ENCODE results near the gene HBG2. TPM values are rescaled to one million over a fixed set of nuclear protein-coding genes. Genes with fewer than 3 reads are reported as not detected.

The HBG2 gene
- total and polyA plus RNA-seq, 2 of the 8 experiments (the other 6 are each of a cell fraction or from before 2014, with no cell fraction given) = 0.23 TPM; not detected in 1

- Histone ChIP-seq H3K4me1 (replicated peaks in 1 of 4; ENCODE audit: control insufficient read depth in 3 of 4, insufficient read depth in 4 of 4, low read length in 3 of 4) (no peaks in the 10 kb centered on the region), H4K91ac (replicated peaks; ENCODE audit: insufficient read length, low read length) (no peak overlapping the region), H3K4me2 (ENCODE audit: insufficient read depth in 1 of 2, low read depth in 2 of 2, low read length in 2 of 2) (no peak overlapping the region), H3K27ac (ENCODE audit: low read depth, low read length) (no peak overlapping the region), H3K9me3 (ENCODE audit: insufficient read depth in 2 of 2, low read depth in 1 of 2, low read length in 1 of 2) (no peaks in the 10 kb centered on the region), H2BK5ac (ENCODE audit: low read depth, low read length) (no peak overlapping the region), H3K23ac (ENCODE audit: insufficient read length) (no peak overlapping the region), H4K20me1 (replicated peaks in 1 of 2; ENCODE audit: control insufficient read depth in 1 of 2, insufficient read depth in 2 of 2, low read length in 2 of 2) (no peaks in the 10 kb centered on the region), H3K9ac (replicated peaks in 1 of 4; ENCODE audit: extremely low read depth in 1 of 4, low read depth in 3 of 4, low read length in 3 of 4) (no peak overlapping the region), H4K5ac (ENCODE audit: insufficient read length, low read depth, low read length) (no peak overlapping the region), H3K14ac (ENCODE audit: insufficient read length) (no peak overlapping the region), H2AFZ (ENCODE audit: low read length) (peak overlapping the region; percentile 92; the same call in 1 of the 2 replicates), H3K79me2 (ENCODE audit: control insufficient read depth in 1 of 2, insufficient read depth in 2 of 2, low read length in 2 of 2) (no peaks in the 10 kb centered on the region), H3K56ac (replicated peaks; ENCODE audit: insufficient read length, low read depth, low read length) (no peak overlapping the region), H2BK15ac (ENCODE audit: low read length) (no peak overlapping the region), H3K27me3 (replicated peaks in 1 of 4; ENCODE audit: control insufficient read depth in 3 of 4, extremely low read depth in 1 of 4, insufficient read depth in 3 of 4, low read length in 3 of 4) (no peaks in the 10 kb centered on the region), H4K8ac (ENCODE audit: extremely low read depth, insufficient read depth, low read length) (no peak overlapping the region; the same call in 1 of the 2 replicates), H3K18ac (ENCODE audit: extremely low read depth, low read length) (no peak overlapping the region), H3K79me1 (ENCODE audit: low read depth, low read length) (no peaks in the 10 kb centered on the region), H3K36me3 (ENCODE audit: control insufficient read depth in 2 of 4, insufficient read depth in 4 of 4, low read length in 3 of 4) (no peaks in the 10 kb centered on the region), H2AK5ac (ENCODE audit: low read depth, low read length) (no peak overlapping the region), H2BK20ac (ENCODE audit: low read length) (no peak overlapping the region), H3K23me2 (ENCODE audit: low read depth, low read length) (no peaks in the 10 kb centered on the region), H3K4me3 (ENCODE audit: extremely low read depth in 1 of 4, insufficient read depth in 2 of 4, low read depth in 3 of 4, low read length in 4 of 4) (no peak overlapping the region), H2BK12ac (ENCODE audit: low read depth, low read length) (no peak overlapping the region), H3K4ac (replicated peaks; ENCODE audit: insufficient read length, low read depth, low read length) (no peak overlapping the region), H2BK120ac (replicated peaks; ENCODE audit: low read depth, low read length) (no peak overlapping the region)
- WGBS, 2 experiments (ENCODE audit: extremely low coverage in 1 of 2, insufficient coverage in 1 of 2, insufficient read length in 1 of 2, insufficient replicate concordance in 2 of 2, low coverage in 1 of 2, low lambda C conversion rate in 2 of 2, missing lambda C conversion rate in 1 of 2) = 82% methylated on average over 7 of the region's 7 CpGs; no CpG with 5 or more reads in 1 of the 2 experiments
- ChIA-PET CTCF (ENCODE audit: partially characterized antibody) (interaction anchor here (0.6 to 1.5 kb wide), 3 partner anchors 62 to 82 kb away, joined by 3 read pairs; no protein-coding TSS in a partner anchor), POLR2A (ENCODE audit: partially characterized antibody) (no interaction called here)
- no peak for TF ChIP-seq KDM1A (IDR thresholded peaks at IDR 0.05; ENCODE audit: borderline replicate concordance, low read length)
- TF ChIP-seq EP300 (IDR thresholded peaks at IDR 0.05; ENCODE audit: borderline replicate concordance in 1 of 2, low read depth in 2 of 2, low read length in 2 of 2) = no peak
- TF ChIP-seq CHD1 (IDR thresholded peaks at IDR 0.05; ENCODE audit: low read depth, low read length) = no peak
- no peak for TF ChIP-seq RXRA (IDR thresholded peaks at IDR 0.05; ENCODE audit: insufficient read depth, low read depth, low read length)
- no peak for TF ChIP-seq SIRT6 (IDR thresholded peaks at IDR 0.05; ENCODE audit: low read length)
- TF ChIP-seq HDAC2 (IDR thresholded peaks at IDR 0.05; ENCODE audit: borderline replicate concordance in 1 of 2, low read depth in 2 of 2, low read length in 2 of 2) = no peak
- no peak for TF ChIP-seq CEBPB (IDR thresholded peaks at IDR 0.05; ENCODE audit: low read depth, low read length)
- no peak for TF ChIP-seq GABPA (IDR thresholded peaks at IDR 0.05; ENCODE audit: borderline replicate concordance, insufficient read depth, low read length)
- TF ChIP-seq POU5F1 (IDR thresholded peaks at IDR 0.05; ENCODE audit: low read depth, low read length) = no peak
- no peak for TF ChIP-seq KDM5A (IDR thresholded peaks at IDR 0.05; ENCODE audit: low read length)
- TF ChIP-seq JUND (IDR thresholded peaks at IDR 0.05; ENCODE audit: low read length) = no peak
- TF ChIP-seq CBX5 (IDR thresholded peaks at IDR 0.05; ENCODE audit: low read depth, low read length) = no peak
- no peak for TF ChIP-seq FOSL1 (IDR thresholded peaks at IDR 0.05; ENCODE audit: insufficient read depth, low read depth, low read length)
- TF ChIP-seq POLR2A (IDR thresholded peaks at IDR 0.05; ENCODE audit: control extremely low read depth in 1 of 2, low read depth in 2 of 2, low read length in 2 of 2) = no peak
- no peak for FAIRE-seq
- DNase-seq (ENCODE audit: low read depth in 1 of 2, low spot score in 2 of 2) = no peak
Observed at GRCh38 chr11:5210376-5210885, 44.1 kb downstream of the HBG2 start.
